Activated CD8-positive, alpha-beta memory T cell treated with anti-CD3 and anti-CD28 coated beads for 24 hours (primary cell): Measurements from ENCODE around the gene ATAD3C.
"Not testable (repeated sequence)": the region's sequence is repeated elsewhere in the genome, so short reads cannot be mapped to it uniquely, and the experiment has no call there.

Source experiments
- DNase-seq: peaks from one replicate; pipeline ENCODE4 v3.0.0-alpha.2; 2020

Gene ATAD3C

DNA sequence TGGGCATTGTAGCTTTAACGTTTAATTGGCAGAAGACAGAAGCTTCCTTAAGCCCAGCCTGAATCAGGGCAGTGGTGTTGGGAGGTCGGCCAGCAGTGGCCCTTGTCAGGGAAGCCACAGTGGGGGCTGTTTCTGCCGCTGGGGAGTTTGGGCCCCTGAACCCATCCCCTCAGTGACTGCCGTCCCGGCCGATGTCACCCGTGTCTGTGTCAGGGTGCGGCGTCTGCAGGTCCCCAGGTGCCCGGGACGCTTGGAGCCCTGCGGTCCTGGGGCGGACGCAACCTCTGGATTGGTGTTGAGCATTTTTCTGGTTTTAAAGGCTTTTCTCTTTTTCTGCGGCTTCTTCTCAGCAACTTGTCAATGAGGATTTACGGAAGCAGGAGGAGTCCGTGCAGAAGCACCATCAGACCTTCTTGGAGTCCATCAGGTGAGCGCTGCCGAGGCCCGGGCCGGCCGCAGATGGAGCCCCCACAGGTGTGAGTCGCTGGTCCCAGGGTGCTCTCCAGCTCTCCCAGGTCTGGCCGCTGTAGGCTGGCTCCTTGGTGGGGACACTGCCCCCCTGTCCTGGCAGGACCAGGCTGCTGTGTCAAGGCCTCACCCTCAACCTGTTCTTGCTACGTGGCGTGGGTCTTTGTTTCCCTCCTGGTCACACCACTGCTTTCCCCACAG is 2.3 kb downstream of the ATAD3C start:
- DNase-seq: no peak

GRCh38 chr1:1452365-1452739 is 2.9 kb downstream of the ATAD3C start:
- not testable (repeated sequence) for DNase-seq

DNA sequence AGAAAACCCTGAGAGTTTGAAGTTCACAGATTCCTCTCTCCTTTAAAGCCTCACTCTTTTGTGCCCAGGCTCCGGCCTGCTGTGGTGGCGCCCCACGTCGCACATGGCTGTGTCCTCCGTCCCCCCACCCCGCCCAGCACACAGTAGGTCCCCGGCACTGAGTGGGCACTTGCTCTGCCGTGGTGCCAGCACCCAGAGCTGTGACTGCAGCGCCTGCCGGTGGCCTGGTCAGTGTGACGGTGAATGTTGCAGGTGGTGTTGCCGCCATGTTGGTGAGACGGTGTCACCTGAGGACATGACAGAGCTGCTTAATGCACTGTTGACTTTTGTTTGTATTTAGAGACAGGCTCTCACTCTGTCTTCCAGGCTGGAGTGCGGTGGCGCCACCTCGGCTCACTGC is 3.4 kb downstream of the ATAD3C start:
- DNase-seq: no peak

DNA sequence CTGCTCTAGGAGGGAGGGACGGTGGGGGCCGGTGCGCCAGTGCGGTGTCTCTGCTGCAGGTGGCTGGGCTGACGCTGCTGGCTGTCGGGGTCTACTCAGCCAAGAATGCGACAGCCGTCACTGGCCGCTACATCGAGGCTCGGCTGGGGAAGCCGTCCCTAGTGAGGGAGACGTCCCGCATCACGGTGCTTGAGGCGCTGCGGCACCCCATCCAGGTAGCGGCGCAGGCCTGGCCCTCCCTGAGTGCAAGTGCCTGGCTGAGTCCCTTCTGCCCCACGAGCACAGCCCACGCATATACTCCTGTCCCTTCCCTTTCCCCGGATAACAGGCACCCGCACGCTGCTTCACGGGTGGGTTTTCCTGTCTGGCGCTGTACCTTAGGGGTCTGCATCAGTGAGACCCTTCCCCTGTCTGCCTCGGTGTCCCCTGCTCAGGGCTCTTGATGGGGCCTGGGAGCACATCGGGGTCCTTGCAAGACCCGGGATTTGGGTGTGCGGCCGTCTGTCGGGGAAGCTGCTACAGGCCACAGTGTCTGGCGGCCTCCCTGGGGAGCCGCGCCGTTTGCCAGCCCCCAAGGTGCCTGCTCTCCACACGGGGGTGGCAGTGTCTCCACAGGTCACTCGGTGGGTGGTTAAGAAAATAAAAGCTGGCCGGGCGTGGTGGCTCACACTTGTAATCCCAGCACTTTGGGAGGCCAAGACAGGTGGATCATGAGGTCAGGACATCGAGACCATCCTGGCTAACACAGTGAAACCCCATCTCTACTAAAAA is 5.0 kb downstream of the ATAD3C start:
- not testable (repeated sequence) for DNase-seq

DNA sequence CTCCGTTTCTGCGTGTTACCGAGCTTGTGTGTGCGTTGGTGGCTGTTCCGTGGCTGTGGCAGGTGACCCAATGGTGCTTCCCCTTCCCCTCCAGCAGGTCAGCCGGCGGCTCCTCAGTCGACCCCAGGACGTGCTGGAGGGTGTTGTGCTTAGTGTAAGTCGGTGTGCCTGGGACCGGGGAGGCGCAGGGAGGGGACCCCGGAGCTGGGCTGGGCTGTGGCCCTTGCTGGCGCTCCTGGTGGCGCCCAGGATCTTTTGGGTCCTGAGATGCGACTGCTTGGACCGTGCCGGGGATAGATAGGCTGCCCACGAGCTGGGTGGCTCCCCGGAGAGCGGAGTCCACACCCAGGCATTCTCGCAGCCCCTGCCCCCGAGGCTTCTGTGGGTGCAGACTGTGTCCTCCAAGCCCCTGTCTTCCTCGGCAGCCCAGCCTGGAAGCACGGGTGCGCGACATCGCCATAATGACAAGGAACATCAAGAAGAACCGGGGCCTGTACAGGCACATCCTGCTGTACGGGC is 5.9 kb downstream of the ATAD3C start:
- no peak for DNase-seq

DNA sequence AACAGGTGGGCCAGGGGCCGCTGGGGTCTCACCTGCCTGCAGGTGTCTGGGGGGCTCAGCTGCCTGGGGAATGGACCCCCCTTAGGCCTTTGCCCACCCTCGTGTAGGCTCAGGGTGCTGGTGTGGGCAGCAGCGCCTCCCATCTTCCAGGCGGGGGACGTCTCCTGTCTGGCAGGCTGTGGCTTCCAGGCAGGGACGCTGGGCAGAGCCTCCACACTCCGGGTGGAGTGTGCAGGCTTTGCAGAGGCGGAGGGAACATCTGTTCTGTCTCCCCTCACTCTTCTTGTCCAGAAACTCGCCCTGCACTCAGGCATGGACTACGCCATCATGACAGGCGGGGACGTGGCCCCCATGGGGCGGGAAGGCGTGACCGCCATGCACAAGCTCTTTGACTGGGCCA is 6.4 kb downstream of the ATAD3C start:
- DNase-seq: not testable (repeated sequence)

GRCh38 chr1:1456683-1457255 is 7.3 kb downstream of the ATAD3C start:
- not testable (repeated sequence) for DNase-seq

- not testable (repeated sequence) for DNase-seq
Measured at GRCh38 chr1:1459156-1459555, 9.7 kb downstream of the ATAD3C start.

GRCh38 chr1:1459711-1460110 is 10.2 kb downstream of the ATAD3C start:
- not testable (repeated sequence) for DNase-seq

- DNase-seq: no peak
Measured at GRCh38 chr1:1460540-1461130, 11.1 kb downstream of the ATAD3C start.

DNA sequence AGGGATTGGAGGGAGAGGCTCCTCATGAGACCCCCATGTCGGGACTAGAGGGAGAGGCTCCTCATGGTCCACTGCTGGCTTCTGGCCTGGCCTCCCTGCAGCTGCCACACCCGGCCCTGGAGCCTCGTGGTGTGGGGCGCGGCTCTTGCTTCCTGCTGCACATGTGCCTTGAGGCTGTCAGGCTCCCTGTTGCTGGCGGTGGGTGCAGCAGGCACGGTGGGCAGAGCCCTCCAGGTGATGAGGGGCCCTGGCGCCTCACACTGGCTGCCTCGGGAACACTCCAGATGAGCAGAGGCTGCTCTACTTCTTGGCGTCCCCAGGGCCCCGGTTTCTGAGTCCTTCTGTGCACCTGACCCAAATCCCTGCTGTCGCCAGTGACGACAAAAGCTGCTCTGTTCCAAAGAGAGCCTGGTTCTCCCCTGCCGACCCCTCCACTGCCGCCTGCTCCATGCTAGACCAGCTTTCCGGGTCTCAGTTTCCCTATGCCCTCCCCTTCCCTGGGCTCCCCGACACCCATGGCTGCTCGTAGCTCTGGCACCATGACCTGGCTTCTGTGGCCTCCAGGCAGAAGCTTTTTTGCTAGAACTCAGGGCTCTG is 12.3 kb downstream of the ATAD3C start:
- no peak for DNase-seq

DNA sequence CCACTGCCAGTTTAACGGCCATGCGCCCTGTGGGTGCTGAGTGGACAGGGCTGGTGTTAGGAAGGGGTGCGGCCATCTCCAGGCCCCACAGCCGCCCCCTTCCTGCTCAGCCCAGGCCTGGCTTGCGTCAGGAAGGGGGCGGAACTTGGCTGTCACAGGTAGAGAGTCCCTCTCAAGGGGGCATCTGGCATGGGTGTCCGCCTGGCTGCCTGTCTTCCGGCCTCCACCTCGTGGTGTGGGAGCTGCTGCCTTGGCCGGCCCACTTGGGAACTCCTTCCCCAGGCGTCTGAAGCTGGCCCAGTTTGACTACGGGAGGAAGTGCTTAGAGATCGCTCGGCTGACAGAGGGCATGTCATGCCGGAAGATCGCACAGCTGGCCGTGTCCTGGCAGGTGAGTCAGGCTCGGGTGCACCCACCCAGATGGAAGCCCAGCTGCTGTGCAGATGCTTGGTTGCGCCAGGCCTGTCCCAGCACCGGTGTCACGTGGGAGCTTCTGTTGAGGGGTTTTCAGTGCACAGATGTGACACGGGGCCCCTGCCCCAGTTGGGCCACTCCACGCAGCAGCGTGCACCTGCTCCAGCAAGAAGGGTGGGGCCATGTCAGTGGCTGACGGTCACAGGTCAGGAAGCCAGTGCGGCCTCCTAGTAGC is 13.0 kb downstream of the ATAD3C start:
- no peak for DNase-seq

DNA sequence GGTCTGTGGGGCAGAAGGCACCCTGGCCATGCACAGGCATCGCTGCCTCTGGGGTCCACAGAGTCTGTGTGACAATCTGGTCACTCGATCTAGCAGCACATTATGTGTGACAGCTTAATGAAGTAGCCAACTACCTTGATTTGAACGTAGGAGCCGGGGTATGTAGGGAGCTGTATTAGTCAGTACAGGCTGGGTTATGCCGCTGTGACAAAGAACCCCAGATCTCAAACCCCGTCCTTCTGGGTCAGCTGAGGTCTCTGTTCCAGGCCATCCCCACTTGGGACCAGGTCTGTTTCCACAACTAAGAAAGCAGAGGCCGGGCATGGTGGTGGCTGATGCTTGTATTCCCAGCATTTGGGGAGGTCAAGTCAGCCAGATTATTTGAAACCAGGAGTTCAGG is 13.8 kb downstream of the ATAD3C start:
- no peak for DNase-seq

- not testable (repeated sequence) for DNase-seq
Measured at GRCh38 chr1:1468196-1468985, 18.9 kb downstream of the ATAD3C start.

- peak; percentile 63 for DNase-seq
Measured at GRCh38 chr1:1470626-1471388, 21.3 kb downstream of the ATAD3C start.

DNA sequence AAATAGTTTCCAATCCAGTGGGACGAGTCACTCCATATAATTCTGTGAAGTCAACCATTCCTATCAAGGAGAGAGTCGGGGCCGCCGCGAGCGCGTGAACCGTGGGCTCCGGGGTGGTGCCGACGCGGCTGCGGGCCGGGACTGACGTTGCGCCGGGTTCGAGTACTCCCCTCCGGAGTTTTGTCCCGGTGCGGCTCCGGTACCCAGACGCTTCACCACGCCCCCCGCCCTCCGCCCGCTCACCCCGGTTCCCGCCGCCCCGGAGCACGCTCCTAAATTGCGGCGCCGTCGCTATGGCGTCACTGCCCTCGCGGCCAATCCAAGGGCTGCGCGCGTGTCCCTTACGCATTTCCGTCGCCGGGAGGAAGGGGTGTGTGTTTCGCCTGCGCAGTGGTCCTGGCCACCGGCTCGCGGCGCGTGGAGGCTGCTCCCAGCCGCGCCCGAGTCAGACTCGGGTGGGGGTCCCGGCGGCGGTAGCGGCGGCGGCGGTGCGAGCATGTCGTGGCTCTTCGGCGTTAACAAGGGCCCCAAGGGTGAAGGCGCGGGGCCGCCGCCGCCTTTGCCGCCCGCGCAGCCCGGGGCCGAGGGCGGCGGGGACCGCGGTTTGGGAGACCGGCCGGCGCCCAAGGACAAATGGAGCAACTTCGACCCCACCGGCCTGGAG is 22.0 kb downstream of the ATAD3C start, which contains the start of gene ATAD3B:
TSS of gene ATAD3B (plus strand) at position 377 of the 664 bp plus-strand sequence. CDS start at position 497, 120 bp downstream.
- DNase-seq: peak; percentile 96

DNA sequence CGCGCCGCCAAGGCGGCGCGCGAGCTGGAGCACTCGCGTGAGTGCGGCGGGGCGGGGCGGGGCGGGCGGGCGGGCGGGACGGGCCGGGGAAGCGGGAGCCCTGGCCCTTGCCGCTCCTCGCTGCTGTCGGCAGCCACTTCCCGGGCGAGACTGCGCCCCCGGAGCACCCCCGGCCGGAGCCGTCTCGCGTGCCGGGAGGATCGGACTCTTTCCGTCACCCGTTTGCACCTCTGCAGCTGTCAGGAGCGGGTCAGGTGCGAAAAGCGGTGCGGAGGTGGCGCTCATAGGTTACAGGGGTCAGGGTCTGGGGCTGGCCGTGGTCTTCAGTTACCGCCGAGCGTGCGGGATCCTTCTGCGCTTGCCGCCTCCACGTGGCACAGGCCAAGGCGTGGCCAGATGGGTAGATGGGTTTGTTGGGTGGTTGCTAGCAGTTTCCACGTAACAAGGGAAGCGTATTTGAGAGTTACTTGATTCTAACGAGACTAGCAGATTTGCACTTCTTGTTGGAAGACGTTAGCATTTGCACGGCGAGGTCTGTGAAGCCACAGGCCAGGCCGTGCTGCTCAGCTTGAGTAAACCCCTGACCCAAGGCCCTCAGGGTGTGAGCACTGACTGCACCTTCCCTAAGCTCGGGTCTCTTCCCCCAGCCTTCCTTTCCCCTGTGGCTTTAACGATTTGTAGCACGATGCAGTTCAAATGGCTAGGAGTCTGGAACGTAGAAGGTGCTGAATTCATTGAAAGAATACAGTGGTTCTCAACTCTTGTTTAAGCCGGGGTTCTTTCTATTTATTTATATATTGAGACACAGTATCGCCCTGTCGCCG is 22.8 kb downstream of the ATAD3C start:
- peak; percentile 75 for DNase-seq

DNA sequence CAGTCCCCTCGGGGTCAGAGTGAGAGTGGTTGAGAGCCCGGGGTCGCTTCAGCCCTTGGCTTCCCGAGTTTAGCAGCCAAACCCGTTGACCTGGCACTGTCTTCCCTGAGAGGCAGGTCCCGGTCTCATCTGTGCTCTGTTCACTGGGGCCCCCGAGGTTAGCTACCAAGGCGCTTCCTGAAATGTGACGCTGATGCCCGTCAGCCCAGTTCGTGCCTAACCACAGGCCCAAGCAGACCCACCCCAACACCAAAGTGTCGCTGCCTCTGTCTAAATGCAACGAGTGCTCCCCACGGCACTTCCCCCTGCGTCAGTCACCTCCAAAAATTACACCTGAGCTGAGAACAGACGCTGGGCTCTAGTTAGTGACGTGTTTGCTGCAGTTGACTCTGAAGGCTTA is 26.5 kb downstream of the ATAD3C start:
- DNase-seq: not testable (repeated sequence)

DNA sequence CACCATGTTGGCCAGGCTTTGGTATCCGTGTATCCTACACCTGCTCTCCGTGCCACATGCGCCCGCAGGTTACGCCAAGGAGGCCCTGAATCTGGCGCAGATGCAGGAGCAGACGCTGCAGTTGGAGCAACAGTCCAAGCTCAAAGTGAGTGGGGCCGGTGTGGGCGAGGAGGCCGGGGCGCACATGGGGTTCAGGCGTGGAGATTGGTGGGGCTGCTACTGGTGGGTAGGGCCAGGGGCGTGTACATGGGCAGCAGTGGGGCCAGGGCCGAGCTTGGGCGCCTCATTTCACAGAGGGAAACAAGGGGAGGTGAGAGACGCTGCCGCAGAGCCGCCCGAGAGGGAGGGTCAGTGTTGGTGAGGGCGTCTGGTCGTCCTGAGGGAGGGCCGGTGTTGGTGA is 27.7 kb downstream of the ATAD3C start:
- DNase-seq: no peak
